Stimulated activated effector memory CD8-positive, alpha-beta T cell treated with anti-CD3 and anti-CD28 coated beads, Interleukin-12 subunit alpha, Interleukin-12 subunit beta, amount 100 ng/mL, for 72 hours (primary cell): ENCODE measurements around the gene CDK6.

Source experiments
- ATAC-seq: fragments of 150-1000 bp; cut with Tn5 transposase; 2 replicates; pipeline ENCODE4 v1.10.0; 2021
- DNase-seq, 2 donors: peaks; one replicate each; pipeline ENCODE4 v3.0.0; 2021 to 2022; ENCODE audit warnings: low spot score in 2 of 2
- H3K27ac Mint-ChIP-seq: one replicate; pipeline ENCODE4 v1.8.0; 2022; ENCODE audit warnings: mild to moderate bottlenecking, mixed read lengths
- H3K36me3 Mint-ChIP-seq: one replicate; pipeline ENCODE4 v1.8.0; 2022; ENCODE audit warnings: mild to moderate bottlenecking, mixed read lengths
- H3K4me1 Mint-ChIP-seq: one replicate; pipeline ENCODE4 v1.8.0; 2022; ENCODE audit warnings: mixed read lengths
- H3K4me3 Mint-ChIP-seq: one replicate; pipeline ENCODE4 v1.8.0; 2022; ENCODE audit warnings: mild to moderate bottlenecking, mixed read lengths
- H3K9me3 Mint-ChIP-seq: one replicate; pipeline ENCODE4 v1.8.0; 2022; ENCODE audit warnings: mixed read lengths

Gene CDK6

GRCh38 chr7:92699560-92699959 lies 136.8 kb downstream of the CDK6 start:
- ATAC-seq (peak; percentile 51), DNase-seq (no peak)
- H3K4me3 Mint-ChIP-seq = no peak overlapping the region
- no peaks in the 10 kb centered on the region for H3K9me3 Mint-ChIP-seq
- peaks cover 89% of the 10 kb centered on the region for H3K36me3 Mint-ChIP-seq
- H3K27ac Mint-ChIP-seq = no peak overlapping the region
- H3K4me1 Mint-ChIP-seq = peaks cover 35% of the 10 kb centered on the region

- no peak overlapping the region for H3K27ac Mint-ChIP-seq
- no peak for ATAC-seq
Measured at GRCh38 chr7:92698237-92698841, 138.0 kb downstream of the CDK6 start.

GRCh38 chr7:92697414-92697813 lies 139.0 kb downstream of the CDK6 start:
- H3K36me3 Mint-ChIP-seq = peaks cover 93% of the 10 kb centered on the region
- peaks cover 32% of the 10 kb centered on the region for H3K4me1 Mint-ChIP-seq
- H3K27ac Mint-ChIP-seq = no peak overlapping the region
- no peak for DNase-seq
- no peak overlapping the region for H3K4me3 Mint-ChIP-seq
- peaks cover 2% of the 10 kb centered on the region for H3K9me3 Mint-ChIP-seq
- ATAC-seq = no peak

More at GRCh38 chr7:92698237-92698841, 138.0 kb downstream of the CDK6 start:
- peaks cover 93% of the 10 kb centered on the region for H3K36me3 Mint-ChIP-seq
- peaks cover 32% of the 10 kb centered on the region for H3K4me1 Mint-ChIP-seq
- peaks cover 2% of the 10 kb centered on the region for H3K9me3 Mint-ChIP-seq
- DNase-seq = no peak
- no peak overlapping the region for H3K4me3 Mint-ChIP-seq

GRCh38 chr7:92697012-92697411 lies 139.4 kb downstream of the CDK6 start:
- peaks cover 93% of the 10 kb centered on the region for H3K36me3 Mint-ChIP-seq
- ATAC-seq = no peak
- DNase-seq = no peak
- peaks cover 2% of the 10 kb centered on the region for H3K9me3 Mint-ChIP-seq
- H3K4me3 Mint-ChIP-seq = no peak overlapping the region
- peaks cover 33% of the 10 kb centered on the region for H3K4me1 Mint-ChIP-seq
- no peak overlapping the region for H3K27ac Mint-ChIP-seq

- peaks cover 94% of the 10 kb centered on the region for H3K36me3 Mint-ChIP-seq
- DNase-seq (no peak), ATAC-seq (no peak)
- H3K27ac Mint-ChIP-seq = no peak overlapping the region
- peaks cover 2% of the 10 kb centered on the region for H3K9me3 Mint-ChIP-seq
- H3K4me1 Mint-ChIP-seq = peaks cover 38% of the 10 kb centered on the region
- H3K4me3 Mint-ChIP-seq = no peak overlapping the region
Measured at GRCh38 chr7:92696584-92696983, 139.8 kb downstream of the CDK6 start.

- H3K9me3 Mint-ChIP-seq = peaks cover 2% of the 10 kb centered on the region
- DNase-seq (no peak), ATAC-seq (no peak)
- no peak overlapping the region for H3K4me3 Mint-ChIP-seq
- peaks cover 41% of the 10 kb centered on the region for H3K4me1 Mint-ChIP-seq
- H3K27ac Mint-ChIP-seq = peak overlapping the region; percentile 43
- H3K36me3 Mint-ChIP-seq = peaks cover 90% of the 10 kb centered on the region
Measured at GRCh38 chr7:92695308-92696261, 140.8 kb downstream of the CDK6 start.

GRCh38 chr7:92694211-92694610 lies 142.2 kb downstream of the CDK6 start:
- peaks cover 4% of the 10 kb centered on the region for H3K9me3 Mint-ChIP-seq
- peaks cover 44% of the 10 kb centered on the region for H3K4me1 Mint-ChIP-seq
- no peak overlapping the region for H3K27ac Mint-ChIP-seq
- ATAC-seq (no peak), DNase-seq (no peak)
- H3K36me3 Mint-ChIP-seq = peaks cover 90% of the 10 kb centered on the region
- no peak overlapping the region for H3K4me3 Mint-ChIP-seq

GRCh38 chr7:92693519-92693918 lies 142.9 kb downstream of the CDK6 start:
- H3K4me1 Mint-ChIP-seq = peaks cover 51% of the 10 kb centered on the region
- H3K9me3 Mint-ChIP-seq = peaks cover 4% of the 10 kb centered on the region
- ATAC-seq = no peak
- peaks cover 89% of the 10 kb centered on the region for H3K36me3 Mint-ChIP-seq
- no peak overlapping the region for H3K4me3 Mint-ChIP-seq
- DNase-seq = no peak
- H3K27ac Mint-ChIP-seq = peak overlapping the region; percentile 43

GRCh38 chr7:92691578-92691977 lies 144.8 kb downstream of the CDK6 start:
- H3K36me3 Mint-ChIP-seq = peaks cover 84% of the 10 kb centered on the region
- no peak overlapping the region for H3K4me3 Mint-ChIP-seq
- ATAC-seq = peak; percentile 83
- peaks cover 4% of the 10 kb centered on the region for H3K9me3 Mint-ChIP-seq
- no peak for DNase-seq
- H3K4me1 Mint-ChIP-seq = peaks cover 59% of the 10 kb centered on the region
- peak overlapping the region; percentile 43 for H3K27ac Mint-ChIP-seq

- peak overlapping the region; percentile 56 for H3K4me3 Mint-ChIP-seq
- DNase-seq = peak; percentile 31 to 81
- H3K36me3 Mint-ChIP-seq = peaks cover 72% of the 10 kb centered on the region
- peaks cover 6% of the 10 kb centered on the region for H3K9me3 Mint-ChIP-seq
- H3K4me1 Mint-ChIP-seq = peaks cover 87% of the 10 kb centered on the region
- peak; percentile 100 for ATAC-seq
- peak overlapping the region; percentile 80 for H3K27ac Mint-ChIP-seq
Measured at GRCh38 chr7:92685136-92686042, 151.0 kb downstream of the CDK6 start.

GRCh38 chr7:92684274-92684673 lies 152.1 kb downstream of the CDK6 start:
- Mint-ChIP-seq H3K9me3 (peaks cover 3% of the 10 kb centered on the region), H3K4me3 (peak overlapping the region; percentile 56), H3K36me3 (peaks cover 72% of the 10 kb centered on the region), H3K27ac (peak overlapping the region; percentile 80), H3K4me1 (peaks cover 77% of the 10 kb centered on the region)
- DNase-seq (no peak), ATAC-seq (no peak)

GRCh38 chr7:92682903-92683539 lies 153.4 kb downstream of the CDK6 start:
- no peak for DNase-seq
- ATAC-seq = peak; percentile 35
- Mint-ChIP-seq H3K9me3 (peaks cover 3% of the 10 kb centered on the region), H3K4me1 (peaks cover 77% of the 10 kb centered on the region), H3K4me3 (peak overlapping the region; percentile 56), H3K27ac (peak overlapping the region; percentile 80), H3K36me3 (peaks cover 78% of the 10 kb centered on the region)

- peaks cover 76% of the 10 kb centered on the region for H3K4me1 Mint-ChIP-seq
- peaks cover 77% of the 10 kb centered on the region for H3K36me3 Mint-ChIP-seq
- ATAC-seq = no peak
- peak overlapping the region; percentile 80 for H3K27ac Mint-ChIP-seq
- peaks cover 3% of the 10 kb centered on the region for H3K9me3 Mint-ChIP-seq
- no peak for DNase-seq
- H3K4me3 Mint-ChIP-seq = no peak overlapping the region
Measured at GRCh38 chr7:92682330-92682729, 154.0 kb downstream of the CDK6 start.

GRCh38 chr7:92681633-92682032 lies 154.7 kb downstream of the CDK6 start:
- ATAC-seq = no peak
- Mint-ChIP-seq H3K27ac (peak overlapping the region; percentile 80), H3K36me3 (peaks cover 72% of the 10 kb centered on the region), H3K4me1 (peaks cover 69% of the 10 kb centered on the region), H3K9me3 (peaks cover 3% of the 10 kb centered on the region), H3K4me3 (no peak overlapping the region)
- DNase-seq = no peak
